SW480 (cell line): ENCODE results near the gene ST6GALNAC4.

ENCODE experiments used
- DNase-seq: peaks from one replicate; pipeline ENCODE4 v3.0.0-alpha.2; 2016; ENCODE audit warnings: low spot score

The ST6GALNAC4 gene

GRCh38 chr9:127929625-127929979 lies 12.8 kb upstream of the ST6GALNAC4 start:
- no peak for DNase-seq

GRCh38 chr9:127928676-127929624 lies 12.1 kb upstream of the ST6GALNAC4 start:
- no peak for DNase-seq

DNA sequence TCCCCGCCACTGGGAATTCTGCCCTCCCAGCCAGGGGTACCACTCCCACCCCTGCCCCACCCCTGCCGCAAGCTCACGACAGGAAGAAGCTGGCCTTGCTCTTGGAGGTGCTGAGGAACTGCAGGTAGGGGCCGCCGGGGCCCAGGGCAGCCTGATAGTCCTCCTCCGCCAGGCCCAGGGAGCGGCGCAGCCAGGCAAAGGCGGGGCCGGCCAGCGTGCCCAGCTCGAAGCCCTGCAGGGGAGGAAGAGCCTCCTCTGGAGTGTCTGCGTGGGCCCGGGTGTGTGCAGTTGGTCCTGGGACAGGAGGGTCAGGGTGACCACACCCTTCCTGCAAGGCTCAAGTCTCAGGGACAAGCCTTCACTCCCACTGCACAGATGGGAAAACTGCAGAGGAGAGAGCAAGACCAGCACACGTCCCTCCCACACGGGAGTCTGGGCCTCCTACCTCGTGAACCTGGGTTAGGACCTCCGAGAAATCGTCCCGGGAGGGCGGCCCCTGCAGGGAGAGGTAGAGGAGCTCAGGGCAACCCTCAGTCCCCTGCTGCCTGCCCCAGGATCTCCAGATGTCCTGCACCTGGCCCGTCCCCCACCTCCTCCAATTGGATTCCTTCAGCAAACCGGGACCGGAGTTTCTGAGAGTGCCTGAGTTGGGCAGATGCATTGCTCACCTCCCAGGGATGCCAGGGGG lies 11.3 kb upstream of the ST6GALNAC4 start:
- no peak for DNase-seq

DNA sequence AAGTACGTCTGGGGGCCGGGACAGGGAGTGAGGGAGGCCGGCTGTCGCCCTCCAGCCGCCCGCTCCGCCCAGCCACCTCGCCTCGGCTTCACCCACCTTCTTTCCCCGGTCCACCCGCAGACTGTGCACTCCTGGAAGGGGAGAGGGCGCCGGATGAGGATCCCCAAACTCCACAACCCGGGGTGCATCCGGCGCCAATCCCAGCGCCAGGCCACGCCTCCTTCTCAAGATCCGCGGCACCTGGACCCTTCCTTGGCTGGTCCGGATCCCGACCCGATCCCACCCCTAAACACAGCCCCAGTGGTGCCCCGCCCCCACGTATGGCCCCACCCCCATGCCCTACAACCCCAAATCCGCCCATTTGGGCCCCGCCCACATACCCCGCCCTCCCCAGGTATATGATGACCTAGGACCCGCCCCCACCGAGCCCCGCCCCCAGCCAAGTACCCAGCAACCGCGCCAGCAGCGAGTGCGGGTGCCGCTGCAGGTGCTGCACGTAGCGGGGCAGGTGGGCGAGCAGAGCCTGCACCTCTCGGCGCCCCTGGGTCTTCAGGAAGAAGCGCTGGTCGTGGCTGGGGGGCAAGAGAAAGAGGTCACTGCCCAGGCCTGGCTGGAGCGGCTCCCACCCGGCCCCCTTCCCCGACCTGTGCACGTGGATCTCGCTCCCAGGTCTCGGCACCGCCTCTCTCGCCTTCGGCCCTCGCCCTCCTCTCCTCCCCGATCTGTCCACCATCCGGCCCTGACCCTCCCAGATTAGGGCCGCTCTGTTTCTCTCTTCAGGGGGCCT lies 10.6 kb upstream of the ST6GALNAC4 start:
- DNase-seq: no peak

DNA sequence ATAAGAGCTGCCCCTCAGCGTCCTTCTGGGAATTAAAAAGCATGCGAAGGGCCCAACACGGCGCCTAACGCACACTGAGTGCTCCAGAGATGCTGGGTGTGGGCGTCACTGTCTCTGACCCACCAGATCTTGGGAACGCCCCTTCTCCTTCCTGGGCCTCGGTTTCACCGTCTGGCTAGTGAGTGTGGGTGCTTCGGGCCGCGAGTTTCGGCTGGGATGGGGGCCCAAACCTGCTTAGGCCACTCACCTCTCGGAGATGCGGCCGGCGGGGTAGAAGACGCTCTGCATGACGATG lies 10.0 kb upstream of the ST6GALNAC4 start:
- DNase-seq: no peak

DNA sequence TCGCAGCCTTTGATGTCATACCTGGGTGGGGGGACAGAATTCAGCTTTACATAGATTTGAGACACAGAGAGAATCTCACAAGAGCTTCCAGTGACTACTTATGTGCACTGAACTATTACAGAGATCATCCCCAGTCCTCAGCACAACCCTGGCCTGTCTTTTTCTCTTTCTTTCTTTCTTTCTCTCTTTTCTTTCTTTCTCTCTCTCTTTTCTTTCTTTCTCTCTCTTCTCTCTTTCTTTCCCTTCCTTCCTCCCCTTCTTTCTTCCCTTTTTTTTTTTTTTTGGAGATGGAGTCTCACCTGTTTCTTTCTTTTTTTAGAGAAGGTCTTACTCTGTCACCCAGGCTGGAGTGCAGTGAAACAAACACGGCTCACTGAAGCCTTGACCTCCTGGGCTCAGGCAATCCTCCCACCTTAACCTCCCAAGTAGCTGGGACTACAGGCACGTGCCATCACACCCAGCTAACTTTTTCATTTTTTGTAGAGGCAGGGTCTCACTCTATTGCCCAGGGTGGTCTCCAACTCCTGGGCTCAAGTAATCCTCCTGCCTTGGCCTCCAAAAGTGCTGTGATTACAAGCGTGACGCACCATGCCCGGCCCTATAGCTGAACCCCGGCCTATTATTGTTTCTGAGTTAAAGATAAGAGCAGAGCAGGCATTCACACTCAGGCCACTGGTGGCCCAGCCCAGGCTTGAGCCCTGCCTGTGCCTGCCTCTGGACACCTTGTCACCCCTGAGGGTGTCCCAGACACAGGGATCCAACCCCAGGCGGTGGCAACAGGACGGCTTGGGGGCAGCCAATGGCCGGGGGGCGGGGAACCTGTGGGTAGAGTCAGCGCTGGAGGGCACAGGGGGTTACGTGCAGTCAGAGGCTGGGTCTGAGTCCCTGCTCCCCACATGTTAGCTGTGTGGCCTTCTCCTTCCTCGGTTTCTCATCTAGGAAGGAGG lies 9.4 kb upstream of the ST6GALNAC4 start:
- DNase-seq: no peak

GRCh38 chr9:127924736-127925444 lies 8.0 kb upstream of the ST6GALNAC4 start:
- DNase-seq: no peak

DNA sequence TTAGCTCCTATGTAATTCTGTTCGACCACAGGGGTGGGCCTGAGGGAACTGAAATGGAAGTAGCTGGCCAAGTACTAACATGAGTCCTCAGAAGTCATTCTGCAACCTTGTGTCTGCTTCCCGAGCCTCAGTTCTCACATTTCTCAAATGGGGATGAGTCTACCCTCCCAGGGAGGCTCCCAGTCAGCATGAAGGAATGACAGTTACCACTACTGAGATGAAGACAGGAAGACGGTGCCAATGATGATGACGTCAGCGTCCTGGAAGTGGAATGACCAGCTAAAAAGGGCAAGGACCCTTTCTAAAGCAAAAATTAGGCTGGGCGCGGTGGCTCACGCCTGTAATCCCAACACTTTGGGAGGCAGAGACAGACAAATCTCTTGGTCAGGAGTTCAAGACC lies 6.9 kb upstream of the ST6GALNAC4 start:
- no peak for DNase-seq

- DNase-seq: no peak
Measured at GRCh38 chr9:127923046-127923445, 6.2 kb upstream of the ST6GALNAC4 start.

DNA sequence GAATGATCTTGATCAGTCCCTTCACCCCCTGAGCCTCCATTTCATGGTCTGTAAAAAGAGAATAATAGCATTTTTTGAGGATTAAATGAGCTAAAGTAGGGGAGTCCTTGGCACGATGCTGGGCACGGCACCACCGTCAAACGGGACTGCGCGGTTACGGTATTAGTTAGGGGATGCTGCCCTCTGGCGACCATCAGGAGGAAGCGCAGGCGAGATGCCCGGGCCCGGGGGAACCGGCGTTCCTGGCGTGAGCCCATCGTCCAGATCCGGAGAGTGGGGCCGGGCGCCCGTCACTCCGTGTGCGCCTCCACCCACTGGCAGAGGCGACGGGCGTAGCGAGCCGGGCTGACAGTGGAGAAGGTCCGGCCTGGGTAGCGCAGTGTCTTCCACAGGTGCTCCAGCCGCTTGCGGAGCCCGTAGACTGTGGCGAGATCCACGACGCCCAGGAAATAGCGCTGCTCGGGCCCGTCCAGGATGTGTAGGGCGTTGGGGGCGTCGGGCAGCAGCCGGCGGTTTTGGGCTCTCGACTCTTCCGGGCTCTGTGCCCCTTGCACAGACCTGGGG lies 4.8 kb upstream of the ST6GALNAC4 start:
- DNase-seq: no peak

- no peak for DNase-seq
Measured at GRCh38 chr9:127920794-127921193, 4.0 kb upstream of the ST6GALNAC4 start.

GRCh38 chr9:127919253-127919815 lies 2.5 kb upstream of the ST6GALNAC4 start:
- DNase-seq: peak; percentile 97

- no peak for DNase-seq
Measured at GRCh38 chr9:127918183-127919107, 1.6 kb upstream of the ST6GALNAC4 start.

GRCh38 chr9:127917603-127918002 lies 762 bp upstream of the ST6GALNAC4 start:
- DNase-seq: no peak

DNA sequence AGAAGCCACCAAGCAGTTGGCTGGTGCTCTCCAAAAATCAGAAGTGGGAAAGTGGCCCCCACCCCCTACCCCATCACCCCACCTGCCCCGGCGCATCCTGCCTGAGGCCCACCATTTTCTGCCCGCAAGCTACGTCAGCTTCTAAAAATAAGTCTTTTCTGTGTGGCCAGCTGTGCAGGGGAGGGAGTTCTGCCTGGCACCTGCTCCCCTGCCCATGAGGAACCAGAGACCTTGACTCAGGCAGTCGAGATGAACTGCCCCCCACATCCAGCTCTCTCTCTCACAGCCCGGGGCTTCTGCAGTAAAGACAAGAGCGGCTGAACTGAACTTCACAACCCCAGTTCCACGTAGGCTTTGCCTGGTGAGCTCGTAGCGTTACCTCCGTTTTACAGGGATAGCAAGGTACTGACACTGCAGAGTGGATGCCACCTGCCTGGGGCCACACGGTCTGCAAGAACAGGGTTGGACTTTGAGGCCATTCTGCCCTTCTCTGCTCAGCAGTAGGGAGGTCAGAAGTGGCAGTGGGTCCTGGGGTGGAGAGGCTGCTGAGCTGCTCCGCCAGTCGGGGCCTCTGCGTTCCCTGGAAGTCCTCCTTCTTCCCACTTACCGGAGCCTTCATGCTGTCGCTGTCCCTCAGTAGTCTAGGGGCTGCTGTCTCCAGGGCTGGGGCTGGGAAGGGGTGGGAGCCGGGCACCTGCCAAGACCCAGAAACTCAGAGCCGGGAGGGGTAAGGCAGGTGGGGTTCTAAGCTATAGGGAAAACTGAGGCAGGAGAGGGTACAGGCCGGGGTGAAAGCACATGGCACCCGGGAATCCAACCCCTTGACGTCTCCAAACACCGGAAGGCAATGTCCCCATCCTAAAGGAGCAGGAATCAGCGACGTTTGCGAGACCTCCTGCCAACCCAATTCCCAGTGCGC lies 781 bp downstream of the ST6GALNAC4 start:
- DNase-seq: no peak

GRCh38 chr9:127915325-127915752 lies 1.5 kb downstream of the ST6GALNAC4 start:
- DNase-seq: no peak

DNA sequence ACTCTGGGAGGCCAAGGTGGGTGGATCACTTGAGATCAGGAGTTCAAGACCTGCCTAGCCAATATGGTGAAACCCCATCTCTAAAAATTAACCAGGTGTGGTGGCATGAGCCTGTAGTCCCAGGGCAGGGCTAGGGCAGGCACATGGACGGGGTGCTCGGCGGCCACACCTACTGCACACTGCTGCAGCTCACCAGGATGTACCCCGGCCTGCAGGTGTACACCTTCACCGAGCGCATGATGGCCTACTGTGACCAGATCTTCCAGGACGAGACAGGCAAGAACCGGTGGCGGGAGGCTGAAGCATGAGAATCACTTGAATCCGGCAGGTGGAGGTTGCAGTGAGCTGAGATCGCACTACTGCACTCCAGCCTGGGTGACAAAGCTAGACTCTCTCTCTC lies 3.2 kb downstream of the ST6GALNAC4 start:
- DNase-seq: no peak

- DNase-seq: no peak
Measured at GRCh38 chr9:127912882-127913281, 4.0 kb downstream of the ST6GALNAC4 start.
